H1 (cell line): ENCODE measurements around the gene PIAS4. TPM values are rescaled to one million over a fixed set of nuclear protein-coding genes. Genes with fewer than 3 reads are reported as not detected.

Source experiments
- CTCF ChIA-PET: fragments of 300-600 bp; sonication (Branson Sonifier 250); formaldehyde crosslinking; loops from one replicate; lab custom pipeline; 2021; ENCODE audit not compliant: partially characterized antibody; lab: Charles Lee
- POLR2A ChIA-PET: fragments of 300-600 bp; sonication (Branson Sonifier 250); formaldehyde crosslinking; loops from one replicate; lab custom pipeline; 2021; ENCODE audit warnings: inconsistent platforms; ENCODE audit not compliant: partially characterized antibody; lab: Charles Lee
- DNase-seq, 2 experiments: peaks; one replicate each; pipeline versions ENCODE4 v3.0.0 to v3.0.0-alpha.2; 2010 to 2022; ENCODE audit warnings: low spot score in 2 of 2, low read depth in 1 of 2, mixed read lengths in 1 of 2
- FAIRE-seq: peaks from 2 replicates; lab custom pipeline; 2011; peaks lifted over from hg19 to GRCh38; lab: Jason Lieb, UNC
- H2AFZ ChIP-seq: 2 replicates; pipeline ENCODE4 v1.8.1; 2012; ENCODE audit warnings: low read length, inconsistent platforms
- H2AK5ac ChIP-seq: 2 replicates; pipeline ENCODE4 v1.6.1; 2013; ENCODE audit warnings: low read depth, low read length
- H2BK120ac ChIP-seq: replicated peaks from 2 replicates; pipeline ENCODE3; 2013; ENCODE audit warnings: low read depth, low read length, inconsistent platforms
- H2BK12ac ChIP-seq: 2 replicates; pipeline ENCODE4 v1.6.1; 2013; ENCODE audit warnings: low read depth, low read length
- H2BK15ac ChIP-seq: 2 replicates; pipeline ENCODE4 v1.6.1; 2013; ENCODE audit warnings: low read length
- H2BK20ac ChIP-seq: 2 replicates; pipeline ENCODE4 v1.6.1; 2013; ENCODE audit warnings: low read length
- H2BK5ac ChIP-seq: 2 replicates; pipeline ENCODE4 v1.6.1; 2013; ENCODE audit warnings: low read depth, low read length
- H3K14ac ChIP-seq: 2 replicates; pipeline ENCODE4 v1.6.1; 2013; ENCODE audit warnings: inconsistent platforms; ENCODE audit not compliant: insufficient read length
- H3K18ac ChIP-seq: 2 replicates; pipeline ENCODE4 v1.6.1; 2013; ENCODE audit warnings: low read length; ENCODE audit errors: extremely low read depth
- H3K23ac ChIP-seq: 2 replicates; pipeline ENCODE4 v1.6.1; 2013; ENCODE audit warnings: inconsistent platforms; ENCODE audit not compliant: insufficient read length
- H3K23me2 ChIP-seq: 2 replicates; pipeline ENCODE4 v1.6.1; 2013; ENCODE audit warnings: low read depth, low read length
- H3K27ac ChIP-seq: 2 replicates; pipeline ENCODE4 v1.6.1; 2011; ENCODE audit warnings: low read depth, low read length, inconsistent platforms
- H3K27me3 ChIP-seq, 4 experiments: replicated peaks in 1 of 4; 1 replicate in 1 of 4; 2 replicates in 3 of 4; pipeline versions ENCODE4 v1.6.1 to v1.8.1; 2011 to 2013; ENCODE audit warnings: low read length in 3 of 4, mild to moderate bottlenecking in 3 of 4, inconsistent platforms in 2 of 4, mixed read lengths in 2 of 4, moderate library complexity in 1 of 4; ENCODE audit not compliant: control insufficient read depth in 3 of 4, insufficient read depth in 3 of 4; ENCODE audit errors: extremely low read depth in 1 of 4
- H3K36me3 ChIP-seq, 4 experiments: 2 replicates each; pipeline versions ENCODE4 v1.6.1 to v1.8.1; 2011 to 2013; ENCODE audit warnings: mild to moderate bottlenecking in 4 of 4, low read length in 3 of 4, moderate library complexity in 2 of 4, control low read depth in 1 of 4, inconsistent platforms in 1 of 4; ENCODE audit not compliant: insufficient read depth in 4 of 4, control insufficient read depth in 2 of 4
- H3K4ac ChIP-seq: replicated peaks from 2 replicates; pipeline ENCODE3; 2013; ENCODE audit warnings: low read length, low read depth, mixed read lengths, inconsistent platforms; ENCODE audit not compliant: insufficient read length
- H3K4me1 ChIP-seq, 4 experiments: replicated peaks in 1 of 4; 1 replicate in 1 of 4; 2 replicates in 3 of 4; pipeline versions ENCODE4 v1.6.1 to v1.8.1; 2011 to 2013; ENCODE audit warnings: low read length in 3 of 4, inconsistent platforms in 2 of 4, mixed read lengths in 1 of 4; ENCODE audit not compliant: insufficient read depth in 4 of 4, control insufficient read depth in 3 of 4
- H3K4me2 ChIP-seq, 2 experiments: 2 replicates each; pipeline versions ENCODE4 v1.6.1 to v1.8.1; 2011 to 2013; ENCODE audit warnings: low read depth in 2 of 2, low read length in 2 of 2, control low read depth in 1 of 2, inconsistent platforms in 1 of 2, mild to moderate bottlenecking in 1 of 2; ENCODE audit not compliant: insufficient read depth in 1 of 2
- H3K4me3 ChIP-seq, 4 experiments: fragments of 200-600, 300-600 bp in 1 of 4; sonication (generic), shearing (Covaris generic), sonication (Bioruptor Twin) in 1 of 4; 2 replicates each; pipeline versions ENCODE4 v1.5.1 to v1.8.1; 2011 to 2016; ENCODE audit warnings: low read length in 4 of 4, low read depth in 3 of 4, control low read depth in 2 of 4, inconsistent platforms in 2 of 4, mild to moderate bottlenecking in 2 of 4, mixed read lengths in 1 of 4, moderate library complexity in 1 of 4; ENCODE audit not compliant: insufficient read depth in 2 of 4; ENCODE audit errors: extremely low read depth in 1 of 4
- H3K56ac ChIP-seq: replicated peaks from 2 replicates; pipeline ENCODE3; 2013; ENCODE audit warnings: low read depth, mild to moderate bottlenecking, mixed read lengths, low read length, inconsistent platforms; ENCODE audit not compliant: insufficient read length
- H3K79me1 ChIP-seq: 2 replicates; pipeline ENCODE4 v1.6.1; 2013; ENCODE audit warnings: low read depth, low read length, control low read depth
- H3K79me2 ChIP-seq, 2 experiments: 2 replicates each; pipeline versions ENCODE4 v1.6.1 to v1.8.1; 2012 to 2013; ENCODE audit warnings: low read length in 2 of 2, mild to moderate bottlenecking in 2 of 2, inconsistent platforms in 1 of 2; ENCODE audit not compliant: insufficient read depth in 2 of 2, control insufficient read depth in 1 of 2
- H3K9ac ChIP-seq, 4 experiments: replicated peaks in 1 of 4; 1 replicate in 1 of 4; 2 replicates in 3 of 4; pipeline versions ENCODE4 v1.6.1 to v1.8.1; 2011 to 2013; ENCODE audit warnings: low read depth in 3 of 4, low read length in 3 of 4, control low read depth in 2 of 4, mild to moderate bottlenecking in 2 of 4, moderate library complexity in 2 of 4, inconsistent platforms in 1 of 4; ENCODE audit errors: extremely low read depth in 1 of 4
- H3K9me3 ChIP-seq, 2 experiments: 2 replicates each; pipeline versions ENCODE4 v1.6.1 to v1.8.1; 2012 to 2013; ENCODE audit warnings: mild to moderate bottlenecking in 2 of 2, moderate library complexity in 2 of 2, control low read depth in 1 of 2, inconsistent platforms in 1 of 2, low read depth in 1 of 2, low read length in 1 of 2, mixed read lengths in 1 of 2; ENCODE audit not compliant: insufficient read depth in 2 of 2
- H4K20me1 ChIP-seq, 2 experiments: replicated peaks in 1 of 2; 2 replicates each; pipeline versions ENCODE3 to v1.8.1; 2011 to 2013; ENCODE audit warnings: inconsistent platforms in 2 of 2, low read length in 2 of 2, mild to moderate bottlenecking in 1 of 2; ENCODE audit not compliant: insufficient read depth in 2 of 2, control insufficient read depth in 1 of 2
- H4K5ac ChIP-seq: 2 replicates; pipeline ENCODE4 v1.6.1; 2013; ENCODE audit warnings: low read length, low read depth, mixed read lengths, inconsistent platforms; ENCODE audit not compliant: insufficient read length
- H4K8ac ChIP-seq: 2 replicates; pipeline ENCODE4 v1.8.0; 2013; ENCODE audit warnings: mild to moderate bottlenecking, moderate library complexity, low read length, inconsistent platforms; ENCODE audit not compliant: insufficient read depth; ENCODE audit errors: extremely low read depth
- H4K91ac ChIP-seq: replicated peaks from 2 replicates; pipeline ENCODE3; 2013; ENCODE audit warnings: low read length, mixed read lengths, inconsistent platforms; ENCODE audit not compliant: insufficient read length
- SP2 ChIP-seq: IDR thresholded peaks from 2 replicates; pipeline ENCODE4 v1.6.1; 2012; ENCODE audit warnings: mild to moderate bottlenecking, low read length, inconsistent platforms
- WGBS, 2 experiments: shearing (Covaris generic) in 1 of 2; methylation state at CpG; one replicate each; pipeline versions ENCODE4 v1.1.6 to v1.1.7; 2013 to 2015; ENCODE audit warnings: low lambda C conversion rate in 2 of 2, mixed read lengths in 2 of 2, inconsistent platforms in 1 of 2, low coverage in 1 of 2, missing lambda C conversion rate in 1 of 2; ENCODE audit not compliant: insufficient replicate concordance in 2 of 2, insufficient coverage in 1 of 2, insufficient read length in 1 of 2; ENCODE audit errors: extremely low coverage in 1 of 2, missing lambda C conversion rate in 1 of 2; 5-methylcytosine and 5-hydroxymethylcytosine counted together
- polyA plus RNA-seq, 7 experiments: library from polyadenylated mRNA; depleted of rRNA in 3 of 7; stranded (reverse) in 5 of 7; unstranded in 2 of 7; fragments of >200 nt in 5 of 7; fragments of 200-250 nt in 2 of 7; gene quantifications; 1 replicate in 5 of 7; 2 replicates in 1 of 7; 4 replicates in 1 of 7; pipeline versions ENCODE4 v1.2.1 to v1.2.3, GENCODE V29; 2011 to 2013; ENCODE audit warnings: missing spikeins in 2 of 7, mixed read lengths in 2 of 7
- total RNA-seq: library from RNA; stranded (reverse); fragmentation: NEBNext Ultra II Directional; extraction: Animal tissue kit (Norgen Biotek cat#: 25700); gene quantifications from 2 replicates; pipeline ENCODE4 v1.2.1, GENCODE V29; 2021

Gene PIAS4
- total and polyA plus RNA-seq, 2 of the 8 experiments (the other 6 are each of a cell fraction or from before 2014, with no cell fraction given): 30.2 to 51.4 TPM

DNA sequence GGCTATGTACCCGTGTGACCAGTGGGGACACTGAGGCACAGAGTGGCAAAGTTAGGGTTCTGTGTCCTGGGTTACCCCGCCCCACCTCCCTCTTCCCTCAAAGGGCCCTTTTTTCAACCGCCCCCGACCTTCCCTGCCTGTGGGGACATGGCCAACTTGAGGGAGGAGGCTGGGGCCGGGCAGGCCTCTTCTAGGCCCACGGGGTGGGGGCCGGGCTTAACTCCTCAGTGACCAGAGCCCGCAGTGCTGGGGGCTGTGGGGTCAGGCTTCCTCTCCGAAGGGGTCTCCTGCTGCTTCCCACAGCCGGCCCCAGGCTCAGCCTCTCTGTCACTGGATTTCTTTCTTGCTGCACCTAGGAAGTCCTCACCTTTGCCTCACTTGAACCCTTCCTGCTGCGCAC, 23.9 kb downstream of the PIAS4 start:
- FAIRE-seq (no peak), DNase-seq (no peak)
- Histone ChIP-seq H3K56ac (no peak overlapping the region), H2BK20ac (no peak overlapping the region), H2BK15ac (no peak overlapping the region), H3K23me2 (peaks cover 6% of the 10 kb centered on the region; the same call in 1 of the 2 replicates), H3K79me1 (0 out of 2 replicates have a peak, but pooled peaks cover 3% of the 10 kb centered on the region), H3K9ac (no peak overlapping the region), H3K4me1 (no peaks in the 10 kb centered on the region), H4K5ac (no peak overlapping the region), H4K8ac (no peak overlapping the region), H3K14ac (no peak overlapping the region), H4K91ac (no peak overlapping the region), H3K4me3 (no peak overlapping the region), H3K4me2 (no peak overlapping the region), H4K20me1 (peaks cover 0 to 14% of the 10 kb centered on the region in 2 experiments), H2AK5ac (no peak overlapping the region), H3K27ac (no peak overlapping the region)
- CTCF ChIA-PET: interaction anchor here (0.6 to 0.9 kb wide), 2 partner anchors 19 to 251 kb away, joined by 3 read pairs; no protein-coding TSS in a partner anchor
- 89% methylated on average over 11 of the region's 11 CpGs; no CpG with 5 or more reads in 1 of the 2 experiments for WGBS, 2 experiments
- no peak for TF ChIP-seq SP2
- TF ChIP-seq, all 59 proteins: peak for 0
- Histone ChIP-seq H3K36me3 (peaks cover 0 to 47% (median 16%) of the 10 kb centered on the region in 4 experiments; a peak in 5 of 8 replicates), H3K4ac (no peak overlapping the region), H3K18ac (no peak overlapping the region), H2BK12ac (no peak overlapping the region), H3K27me3 (no peaks in the 10 kb centered on the region), H3K9me3 (peaks cover 3 to 5% of the 10 kb centered on the region in 2 experiments; a peak in 1 of 4 replicates), H3K79me2 (no peaks in the 10 kb centered on the region), H2AFZ (no peak overlapping the region), H2BK120ac (no peak overlapping the region), H2BK5ac (no peak overlapping the region), H3K23ac (no peak overlapping the region)
- POLR2A ChIA-PET: interaction anchor here (1.5 to 3.1 kb wide), 3 partner anchors 10 to 49 kb away, joined by 4 to 19 read pairs (median 11); partner anchors contain the start of gene EEF2
